Upper lobe of left lung (tissue), 6 donors: ENCODE measurements around the gene TTC22. TPM values are rescaled to one million over a fixed set of nuclear protein-coding genes. Genes with fewer than 3 reads are reported as not detected.

Experiments used
- ATAC-seq, 2 donors: fragments of 200-7000 bp; cut with Tn5 transposase; one replicate each; pipeline ENCODE4 v1.9.1; 2022; ENCODE audit warnings: mild to moderate bottlenecking in 2 of 2, moderate library complexity in 2 of 2; ENCODE audit not compliant: low FRiP score in 2 of 2
- DNase-seq, 2 donors: peaks; one replicate each; pipeline ENCODE4 v3.0.0-alpha.2; 2019 to 2020
- H3K27ac ChIP-seq, 4 donors: fragments of 200-600 bp; sonication (generic); one replicate each; pipeline ENCODE4 v1.5.1; 2016 to 2019
- H3K27me3 ChIP-seq, 4 donors: fragments of 200-600 bp; sonication (generic); one replicate each; pipeline ENCODE4 v1.5.1; 2017 to 2019
- H3K36me3 ChIP-seq, 4 donors: fragments of 200-600 bp; sonication (generic); one replicate each; pipeline ENCODE4 v1.5.1; 2016 to 2019
- H3K4me1 ChIP-seq, 4 donors: fragments of 200-600 bp; sonication (generic); one replicate each; pipeline ENCODE4 v1.5.1; 2018 to 2019
- H3K4me3 ChIP-seq, 4 donors: fragments of 200-600 bp; sonication (generic); one replicate each; pipeline ENCODE4 v1.5.1; 2017 to 2019; ENCODE audit warnings: mild to moderate bottlenecking in 2 of 4, moderate library complexity in 1 of 4
- H3K9me3 ChIP-seq, 4 donors: fragments of 200-600 bp; sonication (generic); one replicate each; pipeline ENCODE4 v1.5.1; 2018 to 2019
- EP300 ChIP-seq, 4 donors: sonication (generic); formaldehyde crosslinking; IDR thresholded peaks; one replicate each; pipeline ENCODE4 v1.5.1; 2017; ENCODE audit warnings: antibody characterized with exemption in 4 of 4, control low read depth in 2 of 4
- POLR2A ChIP-seq, 4 donors: fragments of 450-650 bp; IDR thresholded peaks; one replicate each; pipeline ENCODE4 v1.5.1; 2016 to 2017; ENCODE audit warnings: antibody characterized with exemption in 4 of 4, mild to moderate bottlenecking in 2 of 4
- POLR2AphosphoS5 ChIP-seq, 2 donors: sonication (generic); formaldehyde crosslinking; IDR thresholded peaks; one replicate each; pipeline ENCODE4 v1.5.1; 2017; ENCODE audit warnings: antibody characterized with exemption in 2 of 2
- WGBS, 2 donors: methylation state at CpG; one replicate each; pipeline ENCODE4 v1.1.5; 2017 to 2018; 5-methylcytosine and 5-hydroxymethylcytosine counted together
- total RNA-seq, 6 donors: library from RNA; depleted of rRNA in 4 of 6; stranded (reverse); fragments of >200 nt in 4 of 6; gene quantifications; one replicate each; pipeline versions ENCODE4 v1.1.0 to v1.2.1, GENCODE V29; 2016 to 2021
- TF ChIP-seq, protein P1 (sequence below), 6 experiments: fragments of 450-650 bp in 4 of 6; fragments of 200-600 bp in 2 of 6; sonication (generic) in 2 of 6; IDR thresholded peaks; one replicate each; pipeline ENCODE4 v1.5.1; 2016 to 2019; ENCODE audit warnings: antibody characterized with exemption in 6 of 6
- donor health status: DM: no; HTN: no; CAD: no; lungs with moderate emphysema.
- donor health status: DM: no; HTN: yes; CAD: no; lungs with severe emphysema.

Gene TTC22
- total RNA-seq, 6 donors from 2014 or later: 6.9 to 15.7 (median 12.1) TPM

GRCh38 chr1:54788459-54788858 is 12.7 kb downstream of the TTC22 start:
- ATAC-seq (no peak), DNase-seq (no peak)
- no peak for TF ChIP-seq POLR2AphosphoS5 (IDR thresholded peaks at IDR 0.05)
- no peak for TF ChIP-seq EP300 (IDR thresholded peaks at IDR 0.05)
- Histone ChIP-seq H3K36me3 (no peaks in the 10 kb centered on the region), H3K4me3 (no peak overlapping the region), H3K4me1 (no peaks in the 10 kb centered on the region), H3K27me3 (no peaks in the 10 kb centered on the region), H3K9me3 (peaks cover 0 to 9% (median 4%) of the 10 kb centered on the region in 4 donors), H3K27ac (no peak overlapping the region)
- WGBS, 2 donors: 47 to 68% methylated on average over 4 to 5 of the region's 5 CpGs

GRCh38 chr1:54787604-54788003 is 13.5 kb downstream of the TTC22 start:
- Histone ChIP-seq H3K36me3 (no peaks in the 10 kb centered on the region), H3K27me3 (no peaks in the 10 kb centered on the region), H3K9me3 (peaks cover 0 to 9% (median 4%) of the 10 kb centered on the region in 4 donors), H3K4me1 (no peaks in the 10 kb centered on the region), H3K27ac (no peak overlapping the region), H3K4me3 (no peak overlapping the region)
- no peak for ATAC-seq
- TF ChIP-seq, protein P1, sequence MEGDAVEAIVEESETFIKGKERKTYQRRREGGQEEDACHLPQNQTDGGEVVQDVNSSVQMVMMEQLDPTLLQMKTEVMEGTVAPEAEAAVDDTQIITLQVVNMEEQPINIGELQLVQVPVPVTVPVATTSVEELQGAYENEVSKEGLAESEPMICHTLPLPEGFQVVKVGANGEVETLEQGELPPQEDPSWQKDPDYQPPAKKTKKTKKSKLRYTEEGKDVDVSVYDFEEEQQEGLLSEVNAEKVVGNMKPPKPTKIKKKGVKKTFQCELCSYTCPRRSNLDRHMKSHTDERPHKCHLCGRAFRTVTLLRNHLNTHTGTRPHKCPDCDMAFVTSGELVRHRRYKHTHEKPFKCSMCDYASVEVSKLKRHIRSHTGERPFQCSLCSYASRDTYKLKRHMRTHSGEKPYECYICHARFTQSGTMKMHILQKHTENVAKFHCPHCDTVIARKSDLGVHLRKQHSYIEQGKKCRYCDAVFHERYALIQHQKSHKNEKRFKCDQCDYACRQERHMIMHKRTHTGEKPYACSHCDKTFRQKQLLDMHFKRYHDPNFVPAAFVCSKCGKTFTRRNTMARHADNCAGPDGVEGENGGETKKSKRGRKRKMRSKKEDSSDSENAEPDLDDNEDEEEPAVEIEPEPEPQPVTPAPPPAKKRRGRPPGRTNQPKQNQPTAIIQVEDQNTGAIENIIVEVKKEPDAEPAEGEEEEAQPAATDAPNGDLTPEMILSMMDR (IDR thresholded peaks at IDR 0.05): no peak
- TF ChIP-seq EP300 (IDR thresholded peaks at IDR 0.05): no peak
- TF ChIP-seq POLR2AphosphoS5 (IDR thresholded peaks at IDR 0.05): no peak
- TF ChIP-seq POLR2A (IDR thresholded peaks at IDR 0.05): no peak
- peak in 1 of 2 donors; percentile 52 for DNase-seq
- WGBS, 2 donors: 78 to 90% methylated on average over 6 of the region's 11 CpGs

- Histone ChIP-seq H3K4me3 (no peak overlapping the region), H3K27ac (no peak overlapping the region), H3K9me3 (peaks cover 0 to 2% (median under 1%) of the 10 kb centered on the region in 4 donors), H3K4me1 (no peaks in the 10 kb centered on the region), H3K36me3 (no peaks in the 10 kb centered on the region), H3K27me3 (no peaks in the 10 kb centered on the region)
- DNase-seq (no peak), ATAC-seq (no peak)
- TF ChIP-seq, protein P1 (IDR thresholded peaks at IDR 0.05): no peak
- TF ChIP-seq POLR2A (IDR thresholded peaks at IDR 0.05): no peak
- no peak for TF ChIP-seq POLR2AphosphoS5 (IDR thresholded peaks at IDR 0.05)
- no peak for TF ChIP-seq EP300 (IDR thresholded peaks at IDR 0.05)
- 88 to 89% methylated on average over 8 of the region's 8 CpGs for WGBS, 2 donors
These were observed 14.3 kb downstream of the TTC22 start for GRCh38 chr1:54786778-54787177.

- 68 to 93% methylated on average over 2 of the region's 2 CpGs for WGBS, 2 donors
- Histone ChIP-seq H3K27ac (no peak overlapping the region), H3K9me3 (no peaks in the 10 kb centered on the region), H3K4me1 (peaks cover 0 to 6% (median 0%) of the 10 kb centered on the region in 4 donors), H3K27me3 (no peaks in the 10 kb centered on the region), H3K36me3 (no peaks in the 10 kb centered on the region), H3K4me3 (no peak overlapping the region)
- ATAC-seq (no peak), DNase-seq (no peak)
- TF ChIP-seq POLR2A (IDR thresholded peaks at IDR 0.05): no peak
- TF ChIP-seq POLR2AphosphoS5 (IDR thresholded peaks at IDR 0.05): no peak
- no peak for TF ChIP-seq EP300 (IDR thresholded peaks at IDR 0.05)
- TF ChIP-seq, protein P1 (IDR thresholded peaks at IDR 0.05): no peak
These were observed 17.1 kb downstream of the TTC22 start for GRCh38 chr1:54784066-54784465.

GRCh38 chr1:54782588-54782987 is 18.5 kb downstream of the TTC22 start:
- TF ChIP-seq POLR2AphosphoS5 (IDR thresholded peaks at IDR 0.05) (no peak), EP300 (IDR thresholded peaks at IDR 0.05) (no peak), POLR2A (IDR thresholded peaks at IDR 0.05) (no peak)
- TF ChIP-seq, protein P1 (IDR thresholded peaks at IDR 0.05): no peak
- no peak for ATAC-seq

More at GRCh38 chr1:54782588-54782987, 18.5 kb downstream of the TTC22 start:
- Histone ChIP-seq H3K4me1 (peaks cover 0 to 6% (median 0%) of the 10 kb centered on the region in 4 donors), H3K27ac (no peak overlapping the region), H3K9me3 (no peaks in the 10 kb centered on the region), H3K27me3 (no peaks in the 10 kb centered on the region), H3K4me3 (no peak overlapping the region), H3K36me3 (no peaks in the 10 kb centered on the region)
- 68 to 69% methylated on average over 2 of the region's 2 CpGs for WGBS, 2 donors
- DNase-seq: no peak
